ENCODE results near the gene TAMALIN.

GRCh38 chr12:52050758-52051541 lies 44.2 kb downstream of the TAMALIN start, which contains the start of gene NR4A1:
- TF ChIP-seq SIN3A (IDR thresholded peaks at IDR 0.05; ENCODE audit: borderline replicate concordance, insufficient read depth, low read length) (no peak), POLR2AphosphoS5 (IDR thresholded peaks at IDR 0.05; ENCODE audit: low read depth, low read length) (no peak)
